ENCODE results near the gene FFAR4.
"Not testable (repeated sequence)": the region's sequence is repeated elsewhere in the genome, so short reads cannot be mapped to it uniquely, and the experiment has no call there.

Gene FFAR4

GRCh38 chr10:93566435-93567276 lies at the start of gene FFAR4:
Gene FFAR4, plus strand, starts transcription at chr10:93566665. Its CDS starts 56 bp downstream, at chr10:93566721.
- no peaks in the 10 kb centered on the region for H3K36me3 Mint-ChIP-seq (ENCODE audit: insufficient read depth)
- ATAC-seq (replicated peaks; ENCODE audit: extremely low read depth, poor library complexity, severe bottlenecking): no peak
- DNase-seq (ENCODE audit: low spot score in 2 of 2): no peak
- no peak within 1 kb of the TSS for H3K27ac Mint-ChIP-seq (ENCODE audit: low read depth)
- peaks cover 9% of the 10 kb centered on the region for H3K4me1 Mint-ChIP-seq
- peaks cover 69% of the 10 kb centered on the region for H3K27me3 Mint-ChIP-seq
- no peak within 1 kb of the TSS for H3K4me3 Mint-ChIP-seq
- H3K9me3 Mint-ChIP-seq: no peaks in the 10 kb centered on the region

GRCh38 chr10:93518531-93518930 lies 47.9 kb upstream of the FFAR4 start:
- no peaks in the 10 kb centered on the region for H3K9me3 Mint-ChIP-seq
- ATAC-seq (replicated peaks; ENCODE audit: extremely low read depth, poor library complexity, severe bottlenecking) (no peak), DNase-seq (ENCODE audit: low spot score in 2 of 2) (no peak)
- no peak overlapping the region for H3K4me3 Mint-ChIP-seq
- H3K27me3 Mint-ChIP-seq: no peaks in the 10 kb centered on the region
- no peaks in the 10 kb centered on the region for H3K4me1 Mint-ChIP-seq
- peaks cover 5% of the 10 kb centered on the region for H3K36me3 Mint-ChIP-seq (ENCODE audit: insufficient read depth)
- no peak overlapping the region for H3K27ac Mint-ChIP-seq (ENCODE audit: low read depth)

GRCh38 chr10:93535293-93535692 lies 31.2 kb upstream of the FFAR4 start:
- no peak overlapping the region for H3K4me3 Mint-ChIP-seq
- no peaks in the 10 kb centered on the region for H3K36me3 Mint-ChIP-seq (ENCODE audit: insufficient read depth)
- no peak for ATAC-seq (replicated peaks; ENCODE audit: extremely low read depth, poor library complexity, severe bottlenecking)
- H3K4me1 Mint-ChIP-seq: no peaks in the 10 kb centered on the region
- no peak overlapping the region for H3K27ac Mint-ChIP-seq (ENCODE audit: low read depth)
- H3K27me3 Mint-ChIP-seq: peaks cover 45% of the 10 kb centered on the region
- H3K9me3 Mint-ChIP-seq: no peaks in the 10 kb centered on the region
- DNase-seq (ENCODE audit: low spot score in 2 of 2): no peak

- not testable (repeated sequence) for H3K9me3 Mint-ChIP-seq; ATAC-seq (replicated peaks; ENCODE audit: extremely low read depth, poor library complexity, severe bottlenecking); H3K27ac Mint-ChIP-seq (ENCODE audit: low read depth); H3K36me3 Mint-ChIP-seq (ENCODE audit: insufficient read depth); H3K4me3 Mint-ChIP-seq; DNase-seq (ENCODE audit: low spot score in 2 of 2); H3K4me1 Mint-ChIP-seq
- H3K27me3 Mint-ChIP-seq: peaks cover 31% of the 10 kb centered on the region
These were observed 25.6 kb upstream of the FFAR4 start for GRCh38 chr10:93540871-93541270.

- Mint-ChIP-seq H3K4me3 (no peak overlapping the region), H3K27ac (ENCODE audit: low read depth) (no peak overlapping the region), H3K4me1 (no peaks in the 10 kb centered on the region), H3K36me3 (ENCODE audit: insufficient read depth) (no peaks in the 10 kb centered on the region), H3K9me3 (no peaks in the 10 kb centered on the region), H3K27me3 (peaks cover 23% of the 10 kb centered on the region)
- ATAC-seq (replicated peaks; ENCODE audit: extremely low read depth, poor library complexity, severe bottlenecking) (no peak), DNase-seq (ENCODE audit: low spot score in 2 of 2) (no peak)
These were observed 24.8 kb upstream of the FFAR4 start for GRCh38 chr10:93541402-93542357.

GRCh38 chr10:93542358-93542791 lies 24.1 kb upstream of the FFAR4 start:
- ATAC-seq (replicated peaks; ENCODE audit: extremely low read depth, poor library complexity, severe bottlenecking) (no peak), DNase-seq (ENCODE audit: low spot score in 2 of 2) (no peak)
- H3K4me1 Mint-ChIP-seq: no peaks in the 10 kb centered on the region
- H3K36me3 Mint-ChIP-seq (ENCODE audit: insufficient read depth): no peaks in the 10 kb centered on the region
- H3K9me3 Mint-ChIP-seq: no peaks in the 10 kb centered on the region
- peaks cover 22% of the 10 kb centered on the region for H3K27me3 Mint-ChIP-seq
- H3K4me3 Mint-ChIP-seq: no peak overlapping the region
- no peak overlapping the region for H3K27ac Mint-ChIP-seq (ENCODE audit: low read depth)

GRCh38 chr10:93546995-93547394 lies 19.5 kb upstream of the FFAR4 start:
- peaks cover 12% of the 10 kb centered on the region for H3K27me3 Mint-ChIP-seq
- not testable (repeated sequence) for ATAC-seq (replicated peaks; ENCODE audit: extremely low read depth, poor library complexity, severe bottlenecking); DNase-seq (ENCODE audit: low spot score in 2 of 2); H3K4me3 Mint-ChIP-seq; H3K36me3 Mint-ChIP-seq (ENCODE audit: insufficient read depth); H3K4me1 Mint-ChIP-seq; H3K27ac Mint-ChIP-seq (ENCODE audit: low read depth); H3K9me3 Mint-ChIP-seq

- no peak for ATAC-seq (replicated peaks; ENCODE audit: extremely low read depth, poor library complexity, severe bottlenecking)
- DNase-seq (ENCODE audit: low spot score in 2 of 2): no peak
- H3K4me3 Mint-ChIP-seq: no peak overlapping the region
- peaks cover 12% of the 10 kb centered on the region for H3K27me3 Mint-ChIP-seq
- no peaks in the 10 kb centered on the region for H3K36me3 Mint-ChIP-seq (ENCODE audit: insufficient read depth)
- no peaks in the 10 kb centered on the region for H3K9me3 Mint-ChIP-seq
- no peaks in the 10 kb centered on the region for H3K4me1 Mint-ChIP-seq
- no peak overlapping the region for H3K27ac Mint-ChIP-seq (ENCODE audit: low read depth)
These were observed 18.9 kb upstream of the FFAR4 start for GRCh38 chr10:93547522-93547921.

- no peak for ATAC-seq (replicated peaks; ENCODE audit: extremely low read depth, poor library complexity, severe bottlenecking)
- Mint-ChIP-seq H3K27me3 (peaks cover 12% of the 10 kb centered on the region), H3K36me3 (ENCODE audit: insufficient read depth) (no peaks in the 10 kb centered on the region), H3K4me1 (no peaks in the 10 kb centered on the region), H3K27ac (ENCODE audit: low read depth) (no peak overlapping the region), H3K9me3 (no peaks in the 10 kb centered on the region), H3K4me3 (no peak overlapping the region)
- no peak for DNase-seq (ENCODE audit: low spot score in 2 of 2)
These were observed 17.9 kb upstream of the FFAR4 start for GRCh38 chr10:93548376-93549071.

- DNase-seq (ENCODE audit: low spot score in 2 of 2) (no peak), ATAC-seq (replicated peaks; ENCODE audit: extremely low read depth, poor library complexity, severe bottlenecking) (no peak)
- H3K36me3 Mint-ChIP-seq (ENCODE audit: insufficient read depth): no peaks in the 10 kb centered on the region
- no peak overlapping the region for H3K4me3 Mint-ChIP-seq
- no peaks in the 10 kb centered on the region for H3K4me1 Mint-ChIP-seq
- no peaks in the 10 kb centered on the region for H3K9me3 Mint-ChIP-seq
- no peak overlapping the region for H3K27ac Mint-ChIP-seq (ENCODE audit: low read depth)
- H3K27me3 Mint-ChIP-seq: peaks cover 30% of the 10 kb centered on the region
These were observed 15.9 kb upstream of the FFAR4 start for GRCh38 chr10:93550606-93551005.

- H3K9me3 Mint-ChIP-seq: no peaks in the 10 kb centered on the region
- H3K27me3 Mint-ChIP-seq: peaks cover 46% of the 10 kb centered on the region
- no peak overlapping the region for H3K27ac Mint-ChIP-seq (ENCODE audit: low read depth)
- no peak overlapping the region for H3K4me3 Mint-ChIP-seq
- no peaks in the 10 kb centered on the region for H3K36me3 Mint-ChIP-seq (ENCODE audit: insufficient read depth)
- no peaks in the 10 kb centered on the region for H3K4me1 Mint-ChIP-seq
- DNase-seq (ENCODE audit: low spot score in 2 of 2) (no peak), ATAC-seq (replicated peaks; ENCODE audit: extremely low read depth, poor library complexity, severe bottlenecking) (no peak)
These were observed 13.7 kb upstream of the FFAR4 start for GRCh38 chr10:93552780-93553179.

Measured in central memory CD8-positive, alpha-beta T cell (primary cell).